SH-SY5Y (cell line): ENCODE data around the gene SLC25A38.

Source experiments
- GATA2 ChIP-seq: IDR thresholded peaks from 2 replicates; pipeline ENCODE4 v1.6.1; 2011; ENCODE audit warnings: mild to moderate bottlenecking, low read depth, low read length
- GATA3 ChIP-seq: IDR thresholded peaks from 2 replicates; pipeline ENCODE4 v1.6.1; 2011; ENCODE audit warnings: low read depth, mild to moderate bottlenecking, low read length, moderate library complexity

SLC25A38 gene

DNA sequence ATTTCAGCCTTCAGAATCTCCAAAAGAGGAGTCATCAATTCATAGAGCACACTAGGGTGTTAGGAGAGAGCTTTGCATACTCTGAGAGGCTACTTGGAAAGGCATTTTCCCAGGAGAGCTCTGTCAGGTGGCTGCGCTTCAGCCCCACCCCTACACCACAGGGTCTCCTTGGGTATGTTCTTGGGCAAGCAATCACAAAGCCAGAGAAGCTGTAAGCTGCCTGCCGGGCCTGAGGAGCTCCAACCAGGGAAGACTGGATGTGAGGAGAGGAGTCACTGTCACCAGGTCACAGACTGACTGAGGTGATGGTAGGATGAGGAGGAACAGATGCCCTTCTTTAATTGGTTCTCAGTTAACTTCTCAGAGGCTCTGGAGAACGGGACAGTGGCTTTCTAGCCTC is 13.5 kb downstream of the SLC25A38 start:
- TF ChIP-seq GATA2 = no peak
- TF ChIP-seq GATA3 = no peak

DNA sequence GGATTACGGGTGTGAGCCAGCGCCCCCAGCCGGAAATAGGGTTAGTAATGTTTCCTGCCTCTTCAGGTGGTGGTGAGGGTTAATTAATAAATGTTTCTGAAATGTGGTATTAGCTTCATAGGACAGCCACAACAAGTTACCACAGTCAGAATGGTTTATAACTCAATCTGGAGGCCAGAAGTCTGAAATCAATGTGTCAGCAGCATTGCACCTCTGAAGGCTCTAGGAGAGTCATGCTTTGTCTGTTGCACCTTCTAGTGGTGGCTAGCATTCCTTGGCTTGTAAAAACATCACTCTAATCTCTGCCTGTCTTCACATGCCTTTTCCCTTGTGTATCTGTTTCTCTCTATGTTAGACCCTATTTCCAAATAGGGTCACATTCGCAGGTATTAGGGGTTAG is 15.5 kb downstream of the SLC25A38 start:
- TF ChIP-seq GATA2 = no peak
- no peak for TF ChIP-seq GATA3

GRCh38 chr3:39401983-39402382 is 18.8 kb downstream of the SLC25A38 start:
- no peak for TF ChIP-seq GATA2
- no peak for TF ChIP-seq GATA3

DNA sequence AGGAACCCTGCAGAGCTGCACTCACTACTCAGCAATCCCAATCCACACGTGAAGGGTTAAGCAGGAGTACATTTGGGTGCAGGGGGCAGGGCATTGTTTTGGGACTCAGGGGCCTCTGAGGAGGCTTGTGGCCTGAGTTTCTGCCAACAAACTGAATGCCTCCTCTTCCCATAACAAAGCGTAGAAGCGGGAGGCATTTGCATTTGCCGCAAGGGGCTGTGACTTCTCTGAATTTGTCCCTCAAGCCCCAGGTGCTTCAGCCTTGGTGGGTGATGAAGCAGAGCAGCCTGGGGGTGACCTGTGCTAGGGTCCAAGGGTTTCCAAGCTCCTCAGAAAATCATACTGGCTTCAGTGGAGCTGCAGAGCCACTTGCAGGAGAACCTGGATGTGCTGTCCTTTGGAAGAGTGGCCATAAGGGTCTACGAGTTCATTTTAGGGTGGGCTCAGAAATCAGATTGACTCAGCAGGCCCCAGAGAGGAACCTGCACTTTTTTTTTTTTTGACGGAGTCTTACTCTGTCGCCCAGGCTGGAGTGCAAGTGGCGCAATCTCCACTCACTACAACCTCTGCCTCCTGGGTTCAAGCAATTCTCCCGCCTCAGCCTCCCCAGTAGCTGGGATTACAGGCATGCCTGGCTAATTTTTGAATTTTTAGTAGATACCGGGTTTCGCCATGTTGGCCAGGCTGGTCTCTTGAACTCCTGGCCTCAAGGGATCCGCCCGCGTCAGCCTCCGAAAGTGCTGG is 21.9 kb downstream of the SLC25A38 start:
- TF ChIP-seq GATA3 (no peak), GATA2 (no peak)

GRCh38 chr3:39405687-39406367 is 22.7 kb downstream of the SLC25A38 start:
- TF ChIP-seq GATA2 (no peak), GATA3 (no peak)

DNA sequence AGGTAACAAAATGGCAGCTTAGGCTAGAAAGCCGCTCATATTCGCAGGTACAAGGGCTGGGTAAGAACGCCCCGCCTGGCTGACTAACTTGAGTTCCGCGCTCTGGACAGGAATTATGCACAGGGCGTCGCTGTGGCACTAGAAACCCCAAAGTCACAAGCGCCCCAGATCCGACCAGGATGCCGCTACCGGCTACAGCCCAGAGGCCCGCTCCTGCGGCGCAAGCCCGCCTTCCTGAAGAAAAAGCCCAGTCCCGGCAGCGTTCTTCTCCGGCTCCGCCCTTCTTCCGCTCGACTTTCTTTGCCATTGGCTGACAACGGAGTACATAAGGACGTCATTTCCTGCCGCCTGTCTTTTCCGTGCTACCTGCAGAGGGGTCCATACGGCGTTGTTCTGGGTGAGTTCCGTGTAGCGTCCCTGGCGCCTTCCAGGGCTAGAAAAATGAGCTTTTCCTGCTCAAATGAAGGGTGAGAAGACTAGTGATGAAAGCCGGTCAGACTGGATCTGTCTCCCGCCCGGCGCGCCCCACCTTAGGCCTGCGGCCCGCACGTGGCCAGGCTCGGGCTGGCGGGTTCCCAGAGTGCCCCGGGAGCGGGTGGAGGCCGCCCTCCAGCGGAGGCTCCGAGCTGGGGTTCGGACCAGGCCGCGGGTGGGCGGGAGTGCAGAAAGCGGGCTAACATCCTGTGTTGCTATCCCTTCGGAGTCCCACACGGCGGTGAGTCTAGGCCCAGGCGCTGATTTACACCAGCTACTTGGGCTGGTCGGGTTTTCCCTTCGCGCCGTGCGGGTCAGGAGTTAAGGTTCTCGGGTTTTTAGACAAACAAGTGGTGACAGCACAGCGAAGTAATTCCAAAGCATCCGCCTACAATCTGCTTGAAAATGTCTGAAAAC is 23.4 kb downstream of the SLC25A38 start, which contains the start of gene RPSA:
Gene RPSA, plus strand, starts transcription at position 353 of the 891 bp plus-strand sequence. CDS start 934 bp downstream, outside the sequence.
- TF ChIP-seq GATA3 (no peak), GATA2 (no peak)

GRCh38 chr3:39407259-39407629 is 24.1 kb downstream of the SLC25A38 start:
- TF ChIP-seq GATA2 (no peak), GATA3 (no peak)

DNA sequence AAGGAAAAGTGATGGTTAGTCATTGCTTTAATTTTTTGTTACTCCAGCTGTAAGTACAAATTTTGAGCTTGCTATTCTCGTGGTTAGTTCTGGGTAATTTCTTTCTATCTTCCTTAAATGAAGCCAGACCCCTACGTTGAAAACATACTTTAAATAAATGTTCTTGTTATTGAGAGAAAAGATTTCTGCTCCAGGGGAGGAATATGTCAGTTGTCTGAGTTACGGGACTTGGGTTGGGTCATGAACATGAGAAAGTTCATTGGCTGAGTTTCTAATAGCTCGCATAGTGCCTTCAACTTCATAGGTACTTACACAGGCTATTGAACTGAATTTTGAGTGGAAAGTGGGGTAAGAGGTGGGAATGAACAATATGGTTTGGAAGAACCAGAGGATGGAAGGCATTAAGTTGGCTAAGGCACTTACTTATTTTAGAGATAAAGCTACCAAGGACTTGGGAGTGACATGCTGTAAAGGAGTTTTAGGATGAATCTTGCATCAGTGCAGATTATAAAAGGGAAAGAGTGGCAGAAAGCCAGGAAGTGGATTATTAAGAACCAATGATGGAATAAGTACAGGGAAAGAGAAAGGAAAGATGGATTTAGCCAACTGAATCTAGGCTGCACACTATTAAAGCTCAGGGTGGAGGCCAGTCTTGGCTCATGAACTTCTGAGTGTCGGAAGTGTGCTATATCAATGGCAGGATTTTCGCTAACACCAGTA is 24.8 kb downstream of the SLC25A38 start:
- TF ChIP-seq GATA2 (no peak), GATA3 (no peak)

GRCh38 chr3:39408493-39409372 is 25.6 kb downstream of the SLC25A38 start:
- no peak for TF ChIP-seq GATA3
- TF ChIP-seq GATA2 = no peak

DNA sequence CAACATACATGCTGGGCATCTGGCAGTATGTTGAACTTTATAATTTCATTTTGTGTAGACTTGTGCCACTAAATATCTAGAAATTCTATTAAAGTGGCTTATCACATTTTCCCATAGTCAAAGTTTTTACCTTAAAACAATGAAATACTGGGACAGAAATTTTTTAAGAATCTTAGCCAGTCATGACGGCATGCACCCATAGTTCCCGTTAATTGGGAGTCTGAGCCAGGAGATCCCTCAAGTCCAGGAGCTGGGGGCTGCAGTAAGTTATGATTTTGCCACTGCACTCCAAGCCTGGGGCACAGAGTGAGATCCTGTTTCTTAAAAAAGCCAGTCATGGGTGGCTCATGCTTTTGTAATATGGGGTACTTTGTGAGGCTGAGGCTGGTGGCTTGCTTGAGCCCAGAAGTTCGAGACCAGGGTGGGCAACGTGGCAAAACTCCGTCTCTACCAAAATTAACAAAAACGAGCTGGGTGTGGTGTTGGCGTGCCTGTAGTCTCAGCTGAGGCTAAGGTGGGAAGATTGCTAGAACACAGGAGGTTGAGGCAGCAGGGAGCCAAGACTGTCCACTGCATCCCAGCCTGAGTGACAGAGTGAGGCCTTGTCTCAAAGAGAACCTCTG is 26.5 kb downstream of the SLC25A38 start:
- TF ChIP-seq GATA2 (no peak), GATA3 (no peak)

- no peak for TF ChIP-seq GATA3
- TF ChIP-seq GATA2 = no peak
Observed at GRCh38 chr3:39410893-39411292, 27.7 kb downstream of the SLC25A38 start.

- TF ChIP-seq GATA2 (no peak), GATA3 (no peak)
Observed at GRCh38 chr3:39412668-39413260, 29.6 kb downstream of the SLC25A38 start.
